Stimulated activated CD8-positive, alpha-beta memory T cell treated with anti-CD3 and anti-CD28 coated beads, Interleukin-12 subunit alpha, Interleukin-12 subunit beta, amount 100 ng/mL, for 1 hour (primary cell): ENCODE data around the gene ZDHHC13.

Experiments
- DNase-seq: peaks from one replicate; pipeline ENCODE4 v3.0.0-alpha.2; 2020; ENCODE audit warnings: low read depth

ZDHHC13 gene

GRCh38 chr11:19208959-19209546 is 92.1 kb downstream of the ZDHHC13 start:
- no peak for DNase-seq

DNA sequence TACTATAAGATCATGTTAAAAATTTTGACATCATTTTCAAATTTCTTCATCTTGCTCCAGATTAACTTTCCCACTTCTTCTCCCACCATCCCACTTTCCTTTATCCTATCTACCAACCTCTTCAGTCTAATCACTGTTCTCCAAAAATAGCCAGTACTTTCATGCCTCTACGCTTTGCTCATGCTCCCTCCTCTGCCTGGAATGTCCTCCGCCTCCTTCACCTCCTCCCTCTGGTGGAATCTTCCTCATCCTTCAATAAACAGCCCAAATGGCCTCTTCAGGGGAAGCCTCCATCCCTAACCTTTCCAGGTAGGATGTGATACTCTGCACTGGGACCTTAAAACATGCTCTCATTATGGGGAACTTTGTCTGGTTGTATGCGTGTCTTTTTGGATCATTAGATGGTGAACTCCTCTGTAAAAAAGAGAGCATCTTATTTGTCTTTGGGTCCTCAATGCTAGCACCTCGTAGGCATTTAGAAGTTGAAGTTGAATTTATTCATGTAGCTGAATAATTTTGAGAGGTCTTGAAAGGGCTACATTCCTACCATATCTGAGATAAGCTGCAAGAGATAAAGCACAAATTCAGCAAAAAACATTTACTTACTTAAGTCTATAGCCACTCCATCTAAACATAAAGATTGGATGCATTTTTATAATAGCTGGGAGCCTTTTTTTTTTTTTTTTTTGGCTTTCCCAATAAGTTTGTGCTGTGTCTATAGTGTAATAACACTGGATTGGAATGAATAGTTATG is 92.8 kb downstream of the ZDHHC13 start:
- no peak for DNase-seq

GRCh38 chr11:19216021-19216420 is 99.1 kb downstream of the ZDHHC13 start:
- no peak for DNase-seq

- DNase-seq, result no peak
These were observed 99.9 kb downstream of the ZDHHC13 start for GRCh38 chr11:19216709-19217374.

DNA sequence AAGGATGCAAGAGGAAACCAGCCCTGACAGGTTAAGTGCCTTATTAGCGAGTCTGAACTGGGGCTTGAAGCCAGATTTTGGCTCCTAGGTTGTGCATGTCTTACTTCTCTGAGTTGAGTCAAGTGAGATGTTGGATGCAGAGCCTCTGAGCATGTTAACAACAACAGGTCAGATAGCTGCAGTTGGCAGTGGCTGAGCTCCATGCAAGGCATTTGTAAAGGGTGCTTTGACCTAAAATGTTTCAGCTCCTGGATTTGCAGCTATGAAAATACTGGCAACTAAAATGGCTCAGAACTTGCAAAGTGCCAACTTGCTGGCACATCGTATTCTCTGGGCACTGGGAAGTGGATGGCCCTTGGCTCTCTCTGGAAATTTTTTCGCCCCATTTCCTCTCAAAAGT is 101.2 kb downstream of the ZDHHC13 start:
- no peak for DNase-seq

GRCh38 chr11:19218786-19219460 is 102.0 kb downstream of the ZDHHC13 start:
- DNase-seq, result no peak

GRCh38 chr11:19220903-19221724 is 104.1 kb downstream of the ZDHHC13 start:
- DNase-seq, result no peak

DNA sequence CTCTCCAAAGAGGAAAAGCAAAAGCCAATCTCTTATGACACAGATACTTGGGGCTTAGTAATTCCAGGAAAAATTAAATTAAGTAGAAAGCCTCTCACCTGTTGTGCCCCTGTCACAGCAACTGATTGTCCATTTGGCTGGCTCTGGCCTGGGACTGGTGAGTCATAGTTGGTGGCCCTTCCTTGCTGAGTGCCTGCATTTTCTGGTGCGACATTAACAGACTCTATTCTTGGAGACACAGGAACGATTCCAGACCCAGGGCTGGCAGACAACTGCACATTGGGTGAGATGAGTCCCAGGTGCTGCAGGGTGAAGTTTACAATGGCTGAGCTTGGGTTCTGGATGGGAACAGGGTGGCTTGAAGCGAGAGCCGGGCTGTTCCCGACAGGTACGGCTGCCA is 108.2 kb downstream of the ZDHHC13 start:
- no peak for DNase-seq

DNA sequence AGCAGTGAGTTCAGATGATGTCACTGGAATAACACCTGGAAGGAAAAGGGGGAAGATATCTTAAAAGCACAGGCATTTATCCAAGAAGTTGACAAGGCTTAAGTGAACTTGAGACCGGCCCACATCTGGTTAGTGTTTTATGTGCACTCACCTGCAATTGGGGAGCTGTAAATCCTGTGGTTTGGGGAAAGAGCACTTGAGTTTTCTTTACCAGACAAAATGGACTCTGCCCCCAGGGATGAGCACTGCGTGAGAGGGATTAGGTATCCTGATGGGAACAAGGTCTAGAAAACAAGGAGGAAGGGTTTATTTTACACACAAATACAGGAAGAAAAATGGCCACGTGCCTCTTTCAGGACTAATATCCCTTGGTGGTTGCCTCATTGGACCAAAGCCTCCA is 108.6 kb downstream of the ZDHHC13 start:
- no peak for DNase-seq
